HL-60 (cell line): ENCODE results near the gene CDC42EP3.

ENCODE experiments used
- DNase-seq, 2 experiments: peaks; one replicate each; pipeline ENCODE4 v3.0.0-alpha.2; 2010 to 2020; ENCODE audit warnings: low read depth in 1 of 2, low spot score in 1 of 2
- H3K27ac ChIP-seq: fragments of 250-450 bp; sonication (Bioruptor Pico); replicated peaks from 2 replicates; pipeline ENCODE4 v1.5.1; 2020; ENCODE audit warnings: mild to moderate bottlenecking, moderate library complexity
- H3K27me3 ChIP-seq: fragments of 250-450 bp; sonication (Bioruptor Pico); 2 replicates; pipeline ENCODE4 v1.5.1; 2021; ENCODE audit warnings: mild to moderate bottlenecking, moderate library complexity; ENCODE audit not compliant: insufficient read depth, poor library complexity, severe bottlenecking
- H3K4me3 ChIP-seq: replicated peaks from 2 replicates; pipeline ENCODE4 v1.5.1; 2011; ENCODE audit warnings: mild to moderate bottlenecking, control low read depth, low read length; ENCODE audit not compliant: insufficient read depth
- GABPA ChIP-seq: IDR thresholded peaks from 2 replicates; pipeline ENCODE4 v1.6.1; 2012; ENCODE audit warnings: low read depth
- POLR2AphosphoS5 ChIP-seq: IDR thresholded peaks from 2 replicates; pipeline ENCODE4 v1.6.1; 2012; ENCODE audit warnings: low read depth
- REST ChIP-seq: IDR thresholded peaks from 2 replicates; pipeline ENCODE4 v1.6.1; 2012; ENCODE audit warnings: low read depth; ENCODE audit not compliant: insufficient replicate concordance
- SPI1 ChIP-seq: IDR thresholded peaks from 2 replicates; pipeline ENCODE4 v1.6.1; 2012; ENCODE audit warnings: low read depth, mild to moderate bottlenecking, borderline replicate concordance
- TF ChIP-seq, protein P1 (sequence below): IDR thresholded peaks from one replicate; pipeline ENCODE4 v1.5.1; 2011; ENCODE audit warnings: low read length, control low read depth, inconsistent platforms; ENCODE audit not compliant: insufficient read depth

Gene CDC42EP3

DNA sequence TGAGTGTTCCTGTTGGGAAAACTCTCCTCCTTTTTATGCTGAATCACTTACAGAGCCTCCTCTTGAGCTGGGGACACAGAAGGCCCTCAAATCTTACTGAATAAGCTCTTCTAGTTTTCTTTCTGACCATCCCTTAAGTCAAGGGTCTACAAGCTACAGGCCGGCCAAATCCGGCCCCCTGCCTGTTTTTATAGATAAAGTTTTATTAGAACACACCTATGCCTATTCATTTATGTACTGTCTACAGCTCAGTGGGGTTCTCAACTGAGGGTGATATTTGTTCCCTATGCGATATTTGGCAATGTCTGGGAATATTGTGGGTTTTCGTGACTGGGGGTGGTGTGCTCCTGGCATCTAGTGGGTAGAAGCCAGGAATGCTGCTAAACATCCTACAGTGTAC lies 14.0 kb downstream of the CDC42EP3 start:
- no peak overlapping the region for H3K4me3 ChIP-seq
- TF ChIP-seq REST: no peak
- no peak for TF ChIP-seq POLR2AphosphoS5
- TF ChIP-seq, protein P1, sequence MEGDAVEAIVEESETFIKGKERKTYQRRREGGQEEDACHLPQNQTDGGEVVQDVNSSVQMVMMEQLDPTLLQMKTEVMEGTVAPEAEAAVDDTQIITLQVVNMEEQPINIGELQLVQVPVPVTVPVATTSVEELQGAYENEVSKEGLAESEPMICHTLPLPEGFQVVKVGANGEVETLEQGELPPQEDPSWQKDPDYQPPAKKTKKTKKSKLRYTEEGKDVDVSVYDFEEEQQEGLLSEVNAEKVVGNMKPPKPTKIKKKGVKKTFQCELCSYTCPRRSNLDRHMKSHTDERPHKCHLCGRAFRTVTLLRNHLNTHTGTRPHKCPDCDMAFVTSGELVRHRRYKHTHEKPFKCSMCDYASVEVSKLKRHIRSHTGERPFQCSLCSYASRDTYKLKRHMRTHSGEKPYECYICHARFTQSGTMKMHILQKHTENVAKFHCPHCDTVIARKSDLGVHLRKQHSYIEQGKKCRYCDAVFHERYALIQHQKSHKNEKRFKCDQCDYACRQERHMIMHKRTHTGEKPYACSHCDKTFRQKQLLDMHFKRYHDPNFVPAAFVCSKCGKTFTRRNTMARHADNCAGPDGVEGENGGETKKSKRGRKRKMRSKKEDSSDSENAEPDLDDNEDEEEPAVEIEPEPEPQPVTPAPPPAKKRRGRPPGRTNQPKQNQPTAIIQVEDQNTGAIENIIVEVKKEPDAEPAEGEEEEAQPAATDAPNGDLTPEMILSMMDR: no peak
- no peak for TF ChIP-seq SPI1
- TF ChIP-seq GABPA: no peak

DNA sequence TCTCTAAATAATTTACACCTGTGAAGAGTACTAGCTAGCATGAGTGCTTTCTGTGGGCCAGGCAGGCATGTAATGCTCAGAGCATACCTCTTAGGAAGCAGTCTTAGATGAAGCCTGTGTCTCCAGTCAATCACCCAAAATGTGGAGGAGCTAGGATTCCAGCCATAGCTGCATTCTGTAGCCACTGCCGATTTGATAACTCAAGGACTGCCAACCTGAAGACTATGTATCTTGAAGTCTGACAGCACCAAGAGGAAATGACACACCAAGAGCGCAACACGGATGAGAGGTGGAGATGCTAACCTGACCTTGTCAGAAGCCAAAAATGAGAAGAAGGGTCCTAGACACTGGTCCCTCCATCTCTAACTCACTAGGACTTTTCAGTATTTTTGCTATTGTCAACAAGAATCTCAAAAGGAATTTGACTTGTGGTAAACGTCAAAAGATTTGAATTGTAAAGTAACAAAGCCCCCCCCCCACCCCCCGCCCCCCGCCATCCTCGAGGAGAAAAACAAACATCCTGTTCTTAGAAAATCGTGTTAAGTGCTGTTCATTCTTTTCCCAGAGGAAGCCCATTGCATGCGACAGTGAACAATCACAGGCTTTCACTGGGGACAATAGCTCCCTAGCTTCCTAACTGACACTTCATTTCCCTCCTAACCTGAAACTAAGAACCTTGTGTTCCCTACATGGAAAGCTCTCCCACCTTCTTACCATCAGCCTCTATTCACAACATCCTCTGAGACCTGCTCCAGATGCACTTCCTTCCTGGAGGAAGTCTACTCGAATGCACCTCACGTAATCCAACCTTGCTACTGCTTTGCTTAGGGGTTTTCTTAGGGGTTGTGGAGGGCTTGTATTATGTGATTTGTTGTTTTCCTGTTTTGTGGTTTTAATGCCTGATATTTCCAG lies 14.7 kb downstream of the CDC42EP3 start:
- H3K27ac ChIP-seq: no peak overlapping the region
- no peaks in the 10 kb centered on the region for H3K27me3 ChIP-seq
- H3K4me3 ChIP-seq: no peak overlapping the region
- no peak for DNase-seq
- TF ChIP-seq, protein P1: no peak
- TF ChIP-seq POLR2AphosphoS5: no peak
- no peak for TF ChIP-seq SPI1
- no peak for TF ChIP-seq REST
- TF ChIP-seq GABPA: no peak

More for the DNA sequence above, 14.0 kb downstream of the CDC42EP3 start:
- DNase-seq: no peak
- Histone ChIP-seq H3K27ac (no peak overlapping the region), H3K27me3 (no peaks in the 10 kb centered on the region)

DNA sequence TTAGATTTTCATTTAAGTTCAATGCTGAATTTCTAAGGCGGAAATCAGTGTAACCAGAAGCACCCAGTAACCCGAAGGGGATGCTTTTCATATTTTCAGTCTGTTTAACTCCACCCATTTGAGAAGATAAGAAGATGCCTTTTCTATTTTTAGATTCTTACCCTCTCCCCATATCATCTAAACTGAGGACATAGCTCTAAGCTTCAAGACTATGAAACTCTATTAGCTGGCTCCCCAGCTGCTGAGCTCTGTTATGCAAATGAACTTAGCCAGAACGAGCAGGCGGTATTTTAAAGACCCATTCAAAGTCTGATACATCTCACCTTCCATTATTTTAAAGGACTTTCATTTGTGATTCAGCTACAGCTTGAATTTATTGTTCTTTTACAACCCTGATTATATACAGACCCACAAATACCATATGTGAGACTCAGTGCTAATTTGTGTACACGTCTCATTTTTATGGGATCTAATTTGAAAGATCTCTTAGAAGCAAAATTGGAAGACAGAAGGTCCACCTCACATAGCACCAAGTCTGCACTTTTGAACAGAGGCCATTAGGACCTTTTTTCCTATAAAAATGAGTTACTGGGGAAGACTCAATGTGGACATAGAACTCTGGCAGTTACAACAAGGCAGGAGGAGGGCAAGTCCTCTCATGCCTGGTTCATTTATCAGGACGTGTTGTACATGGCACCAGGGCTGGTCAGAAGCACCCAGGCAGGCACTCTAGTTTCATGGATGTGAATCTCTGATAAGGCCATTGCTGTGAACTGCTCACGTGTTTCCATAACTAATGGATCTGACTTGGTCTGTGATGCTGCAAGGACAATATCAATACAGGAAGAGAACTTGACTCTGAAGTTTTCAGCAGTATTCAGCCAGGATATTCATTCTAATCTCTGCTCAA lies 16.3 kb downstream of the CDC42EP3 start:
- no peaks in the 10 kb centered on the region for H3K27me3 ChIP-seq
- H3K27ac ChIP-seq: no peak overlapping the region
- TF ChIP-seq REST: no peak
- no peak for TF ChIP-seq POLR2AphosphoS5
- TF ChIP-seq SPI1: no peak
- TF ChIP-seq GABPA: no peak
- TF ChIP-seq, protein P1: no peak
- DNase-seq: no peak
- no peak overlapping the region for H3K4me3 ChIP-seq
